Activated CD4-positive, CD25-positive, alpha-beta regulatory T cell treated with anti-CD3 and anti-CD28 coated beads, Interleukin-2, amount 50 U/mL, for 72 hours (primary cell): ENCODE results near the gene NALCN.

Source experiments
- DNase-seq: peaks from one replicate; pipeline ENCODE4 v3.0.0; 2021

Gene NALCN

GRCh38 chr13:101271681-101272245 is 144.5 kb downstream of the NALCN start:
- DNase-seq = no peak

- DNase-seq = no peak
Observed at GRCh38 chr13:101267656-101268055, 148.7 kb downstream of the NALCN start.

DNA sequence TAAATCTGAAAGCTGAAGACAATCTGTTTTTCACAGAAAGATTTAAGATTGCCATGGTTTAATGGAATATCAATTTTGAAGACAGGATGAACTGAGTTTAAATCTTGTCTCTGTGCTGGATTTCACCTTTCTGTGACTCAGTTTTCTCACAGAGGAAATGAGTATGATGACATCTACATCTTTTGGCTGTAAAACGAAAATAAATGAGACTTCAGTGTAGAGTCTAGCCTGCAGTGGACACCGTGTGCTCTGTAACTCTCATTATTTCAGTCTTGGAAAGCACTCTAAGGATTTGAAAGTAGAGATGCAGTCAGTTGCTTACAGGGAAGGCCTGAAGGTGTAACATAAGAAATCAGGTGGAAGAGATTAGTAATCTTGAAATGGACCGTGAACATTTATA is 150.4 kb downstream of the NALCN start:
- DNase-seq = no peak

DNA sequence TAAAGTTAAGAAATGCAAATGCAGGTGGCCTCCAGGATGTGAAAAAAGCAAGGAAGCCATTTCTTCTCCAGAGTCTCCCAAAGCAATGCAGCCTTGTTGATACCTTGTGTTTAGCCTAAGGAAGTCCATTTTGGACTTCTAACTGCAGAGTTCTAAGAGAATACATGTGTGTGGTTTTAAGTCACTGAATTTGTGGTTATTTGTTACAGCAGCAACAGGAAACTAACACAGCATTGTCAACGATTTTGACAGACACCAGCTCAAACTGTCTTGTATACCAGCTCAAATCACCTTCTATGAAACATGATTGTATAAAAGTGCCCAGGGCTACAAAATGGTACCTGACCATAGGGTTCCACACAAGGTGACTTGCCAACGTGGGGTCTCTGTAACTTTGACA is 151.4 kb downstream of the NALCN start:
- DNase-seq = no peak

DNA sequence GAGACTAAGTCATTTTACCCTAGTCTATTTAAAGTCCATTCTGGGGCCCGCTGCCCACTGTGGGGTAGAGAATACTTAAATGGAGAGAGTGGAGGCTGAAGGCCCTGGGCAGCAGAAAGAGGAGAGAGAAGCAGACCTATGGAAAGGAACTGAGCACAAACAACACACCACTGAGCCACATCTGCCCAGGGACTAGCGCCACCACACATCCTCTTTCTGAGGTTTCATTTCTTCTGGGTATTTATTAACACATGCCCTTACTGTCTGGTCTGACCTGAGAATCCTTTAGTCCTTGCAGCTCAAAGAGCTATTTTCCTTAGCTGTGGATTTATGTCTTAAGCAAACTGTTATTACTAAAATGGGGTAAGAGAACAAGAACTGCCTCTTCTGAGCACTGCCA is 154.0 kb downstream of the NALCN start:
- no peak for DNase-seq

DNA sequence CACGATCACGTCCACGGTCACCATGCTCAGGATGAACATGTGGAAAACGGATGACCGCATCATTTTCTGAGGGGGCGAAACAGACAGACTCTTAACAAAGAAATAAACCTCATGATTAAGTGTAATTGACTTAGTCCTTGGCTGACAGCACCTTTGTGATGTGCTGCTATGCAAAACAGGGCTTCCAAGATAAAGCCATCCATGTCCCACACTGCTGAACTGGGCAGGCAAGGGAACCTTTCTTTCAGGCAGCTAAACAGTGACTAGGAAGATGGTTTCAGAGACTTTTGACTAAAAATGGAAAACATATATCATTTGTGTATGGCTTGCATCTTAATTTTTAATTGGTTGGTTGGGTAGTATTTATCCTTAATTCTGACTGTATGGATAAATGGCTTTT is 157.8 kb downstream of the NALCN start:
- no peak for DNase-seq

DNA sequence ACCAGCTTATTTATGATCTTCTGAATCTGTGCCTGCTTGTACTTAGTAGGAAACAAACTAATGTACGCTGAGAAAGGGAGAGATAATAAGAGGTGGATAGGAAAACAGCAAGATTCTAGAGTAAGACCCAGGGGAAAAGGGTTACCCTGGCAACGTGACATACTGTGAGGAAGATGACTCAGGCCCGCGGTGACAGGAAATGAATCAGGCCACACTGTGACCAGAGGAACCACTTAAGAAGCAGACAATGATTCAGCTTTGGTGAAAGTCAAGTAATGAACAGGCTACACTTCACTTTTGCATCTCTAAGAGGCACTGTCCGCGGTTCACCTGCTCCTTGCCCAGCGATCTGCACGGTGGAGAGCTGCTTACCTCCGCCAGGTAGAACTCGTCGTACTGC is 158.2 kb downstream of the NALCN start:
- DNase-seq = no peak

DNA sequence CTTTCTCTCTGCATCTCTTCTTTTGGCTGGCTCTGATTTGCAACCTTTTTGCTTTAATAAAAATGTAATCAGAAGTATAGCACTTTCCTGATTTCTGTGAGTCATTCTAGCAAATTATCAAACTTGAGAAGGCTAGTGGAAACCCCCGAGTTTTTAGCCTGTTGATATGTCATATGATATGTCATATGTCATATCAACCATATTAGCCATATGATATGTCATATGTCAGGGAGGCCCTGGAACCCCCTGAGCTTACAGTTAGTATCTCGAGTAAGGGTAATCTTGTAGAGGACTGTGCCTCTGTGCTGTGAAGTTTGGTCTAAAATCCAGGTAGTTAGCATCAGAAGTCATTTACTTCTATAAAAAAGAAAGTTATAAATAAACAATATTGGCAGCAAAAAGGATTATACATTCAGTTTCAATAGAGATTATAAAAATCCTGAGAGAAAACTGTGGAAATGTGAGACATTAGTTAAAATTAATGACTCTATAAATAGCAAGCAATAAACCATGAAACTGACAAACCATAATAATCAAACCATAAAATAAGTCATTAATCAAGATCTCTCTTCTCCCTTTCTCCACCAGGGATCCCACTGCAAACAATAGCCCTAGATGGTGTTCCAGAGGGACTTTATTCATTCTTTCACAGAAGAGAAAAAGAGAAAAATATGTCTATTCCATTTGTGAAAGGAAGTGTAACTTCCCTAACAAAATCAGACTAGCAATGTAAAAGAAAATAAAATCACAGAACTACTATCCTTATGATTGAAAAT is 167.4 kb downstream of the NALCN start:
- DNase-seq = no peak

DNA sequence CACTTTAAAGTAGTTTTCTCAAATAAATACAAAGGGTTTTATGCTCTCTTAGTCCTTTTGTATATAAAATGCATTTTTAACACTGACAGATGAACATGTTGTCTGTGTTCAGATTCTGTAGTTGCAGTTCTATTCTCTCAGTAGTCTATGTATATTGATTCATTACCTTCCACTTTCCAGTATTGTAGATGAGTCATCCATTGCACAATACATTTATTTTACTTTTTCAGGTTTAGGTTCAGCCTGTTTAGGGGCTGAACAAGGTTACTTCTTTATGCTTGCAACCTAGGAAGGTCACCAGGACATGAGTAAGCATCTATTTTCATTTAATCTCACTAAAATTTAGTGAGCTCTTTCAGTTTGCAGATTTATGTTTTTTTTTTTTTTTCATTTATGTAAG is 173.6 kb downstream of the NALCN start:
- DNase-seq = no peak

DNA sequence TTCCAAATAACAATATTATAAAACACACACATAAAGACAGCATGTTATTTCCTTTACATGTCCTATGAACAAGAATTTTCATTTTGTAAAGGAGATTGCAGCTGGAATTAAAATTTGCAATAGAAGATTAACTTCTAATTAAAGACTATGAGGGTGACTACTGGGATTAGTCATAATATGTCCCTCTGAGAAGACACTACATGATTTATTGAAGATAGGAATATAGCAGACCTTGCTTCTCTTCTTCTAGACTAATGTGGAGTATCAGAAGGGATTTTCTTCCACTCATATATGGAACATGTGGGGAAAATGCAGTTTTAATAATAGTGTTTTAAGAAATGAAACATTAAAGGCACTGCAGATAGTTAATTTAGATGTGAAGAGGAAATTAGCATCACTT is 177.8 kb downstream of the NALCN start:
- no peak for DNase-seq

DNA sequence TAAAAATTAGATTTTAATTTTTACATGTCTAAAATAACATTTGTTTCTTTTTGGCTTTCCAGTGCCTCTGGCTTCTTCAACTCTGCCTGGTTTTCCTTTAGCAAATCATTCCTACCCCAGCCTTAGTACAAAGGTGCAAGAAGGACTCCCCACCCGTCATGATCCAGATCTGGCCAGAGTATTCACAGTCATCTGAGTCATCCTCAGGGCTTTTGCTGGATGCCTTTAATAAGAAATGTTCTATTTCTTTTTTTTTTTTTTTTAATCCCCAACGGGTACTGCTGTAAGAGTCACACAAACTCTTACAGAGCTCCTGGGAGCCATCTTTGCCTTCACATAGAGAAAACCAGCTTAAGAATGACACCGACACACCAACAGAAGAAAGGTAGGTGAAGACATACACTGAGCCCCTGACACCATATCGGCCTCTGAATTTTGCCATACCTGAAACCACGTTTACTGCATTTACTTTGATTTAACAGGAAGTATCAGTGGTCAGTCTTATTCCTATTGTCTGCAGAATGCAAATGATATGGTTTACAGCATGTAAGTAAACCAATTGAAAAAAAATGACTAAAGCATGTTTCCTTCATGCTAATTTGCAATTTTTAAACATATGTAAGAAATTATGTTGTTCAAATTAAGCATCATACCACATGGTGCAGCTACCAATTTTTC is 184.4 kb downstream of the NALCN start:
- DNase-seq = no peak

DNA sequence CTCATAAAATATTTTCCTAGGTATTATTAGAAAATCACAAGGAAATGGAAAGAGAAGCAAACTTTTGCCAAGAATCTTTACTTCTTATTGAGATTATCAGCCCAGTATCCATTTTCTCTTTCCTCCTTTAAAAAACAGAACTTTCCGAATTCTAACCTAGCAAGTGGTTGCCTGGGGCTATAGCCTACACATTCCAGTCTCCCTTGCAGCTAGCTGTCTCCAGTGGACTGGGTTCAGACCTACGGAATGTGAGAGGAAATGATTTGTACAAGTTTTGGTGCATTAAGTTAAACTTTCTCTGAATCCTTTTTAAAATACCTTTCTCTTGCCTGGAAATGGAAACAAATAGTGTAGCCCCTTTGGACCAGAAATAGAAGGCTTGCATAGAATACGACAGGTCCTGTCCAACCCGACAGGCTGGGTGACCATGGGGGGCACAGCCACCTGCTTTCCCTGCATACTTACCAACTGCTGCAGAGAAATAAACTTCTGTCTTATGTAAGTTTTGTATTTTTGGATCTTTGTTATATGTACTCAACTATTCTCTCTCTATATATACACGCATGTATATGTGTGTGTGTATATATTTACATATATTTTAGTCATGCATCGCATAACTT is 185.9 kb downstream of the NALCN start:
- DNase-seq = no peak

GRCh38 chr13:101219609-101220265 is 196.6 kb downstream of the NALCN start:
- no peak for DNase-seq

DNA sequence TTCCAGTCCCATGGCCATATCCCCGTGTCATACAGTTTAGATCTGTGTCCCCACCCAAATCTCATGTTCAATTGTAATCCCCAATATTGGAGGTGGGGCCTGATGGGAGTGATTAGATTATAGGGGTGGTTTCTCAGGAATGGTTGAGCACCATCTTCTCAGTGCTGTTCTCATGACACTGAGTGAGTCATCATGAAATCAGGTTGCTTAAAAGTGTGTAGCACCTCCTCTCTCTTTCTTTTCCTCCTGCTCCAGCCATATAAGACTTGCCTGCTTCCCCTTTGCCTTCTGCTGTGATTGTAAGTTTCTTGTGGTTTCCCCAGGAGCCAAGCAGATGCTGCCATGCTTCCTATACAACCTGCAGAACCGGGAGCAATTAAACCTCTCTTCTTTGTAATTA is 197.8 kb downstream of the NALCN start:
- DNase-seq = no peak

GRCh38 chr13:101217086-101217485 is 199.2 kb downstream of the NALCN start:
- DNase-seq = no peak

- no peak for DNase-seq
Observed at GRCh38 chr13:101211261-101211660, 205.0 kb downstream of the NALCN start.

- DNase-seq = no peak
Observed at GRCh38 chr13:101210774-101211173, 205.5 kb downstream of the NALCN start.

- DNase-seq = no peak
Observed at GRCh38 chr13:101209206-101209893, 207.0 kb downstream of the NALCN start.

- no peak for DNase-seq
Observed at GRCh38 chr13:101205408-101205807, 210.9 kb downstream of the NALCN start.

DNA sequence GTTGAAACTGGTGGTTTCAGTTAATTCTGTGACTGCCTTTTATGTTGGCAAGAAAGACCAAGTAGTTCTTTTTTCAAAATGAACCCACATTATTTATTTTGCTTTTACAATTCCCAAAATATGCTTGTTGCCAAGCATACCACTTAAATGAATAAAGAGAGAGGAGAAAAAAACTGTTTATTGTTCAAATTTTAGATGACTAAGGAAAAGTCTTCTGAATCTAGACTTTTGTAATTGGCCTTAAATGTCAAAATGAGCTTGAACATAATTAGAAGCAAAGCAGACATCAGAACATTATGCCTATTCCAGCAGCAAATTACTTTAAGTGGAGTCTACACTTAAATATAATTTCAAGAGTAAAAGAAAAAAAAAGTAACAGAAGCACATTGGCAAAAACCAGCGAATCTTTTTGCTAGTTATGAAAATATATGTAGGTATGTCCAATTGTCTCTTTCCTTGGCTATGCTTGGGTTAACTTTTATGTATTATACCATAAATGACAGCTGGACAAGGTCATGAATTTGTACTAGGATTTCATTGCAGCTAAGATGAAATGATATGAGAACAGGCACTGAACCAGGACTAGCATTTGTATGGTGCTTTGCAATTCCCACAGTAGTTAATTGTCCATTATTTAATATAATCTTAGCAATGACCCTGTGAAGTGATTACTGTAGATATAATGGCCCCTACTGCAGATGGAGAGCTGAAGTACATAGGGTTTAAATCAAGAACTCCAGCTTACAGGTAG is 211.9 kb downstream of the NALCN start:
- DNase-seq = no peak

- no peak for DNase-seq
Observed at GRCh38 chr13:101202590-101202989, 213.7 kb downstream of the NALCN start.

- no peak for DNase-seq
Observed at GRCh38 chr13:101190976-101191375, 225.3 kb downstream of the NALCN start.
